Lower lobe of right lung (tissue), 2 donors: Measurements from ENCODE around the gene SMAD4. TPM values are rescaled to one million over a fixed set of nuclear protein-coding genes. Genes with fewer than 3 reads are reported as not detected.
A peak's percentile ranks its signal among the peaks of the same experiment; 100 is the strongest.
"Not testable (repeated sequence)": the region's sequence is repeated elsewhere in the genome, so short reads cannot be mapped to it uniquely, and the experiment has no call there.

Experiments
- ATAC-seq, 2 donors: fragments of 200-7000 bp; cut with Tn5 transposase; one replicate each; pipeline ENCODE4 v1.9.1; 2020 to 2022; ENCODE audit warnings: mild to moderate bottlenecking in 2 of 2, moderate library complexity in 2 of 2
- DNase-seq: peaks from one replicate; pipeline ENCODE4 v3.0.0-alpha.2; 2020
- H3K27ac ChIP-seq: fragments of 200-600 bp; one replicate; pipeline ENCODE4 v1.8.0; 2022
- H3K27me3 ChIP-seq: fragments of 200-600 bp; one replicate; pipeline ENCODE4 v1.8.0; 2022; ENCODE audit warnings: low read depth
- H3K36me3 ChIP-seq: fragments of 200-600 bp; one replicate; pipeline ENCODE4 v1.8.0; 2022; ENCODE audit warnings: mild to moderate bottlenecking
- H3K4me1 ChIP-seq: fragments of 200-600 bp; one replicate; pipeline ENCODE4 v1.8.0; 2022
- H3K4me3 ChIP-seq: fragments of 200-600 bp; one replicate; pipeline ENCODE4 v1.8.0; 2022; ENCODE audit warnings: mild to moderate bottlenecking
- H3K9me3 ChIP-seq: fragments of 200-600 bp; one replicate; pipeline ENCODE4 v1.8.0; 2022
- CTCF ChIP-seq: fragments of 200-600 bp; IDR thresholded peaks from one replicate; pipeline ENCODE4 v1.8.0; 2022; ENCODE audit warnings: antibody characterized with exemption, mild to moderate bottlenecking
- intact Hi-C: fragments of 100-400 bp; cut with DNase I; formaldehyde crosslinking; loops from one replicate; pipeline ENCODE4 v1.11.0; 2022
- total RNA-seq: library from RNA; stranded (reverse); fragmentation: NEBNext Ultra II Directional; extraction: Animal tissue kit (Norgen Biotek cat#: 25700); gene quantifications from one replicate; pipeline ENCODE4 v1.2.1, GENCODE V29; 2021
- donor health status: DM: no; HTN: yes; CAD: no; lungs with severe emphysema.

The SMAD4 gene
- total RNA-seq, 1 donor from 2014 or later = 97.8 TPM

- Histone ChIP-seq H3K27ac (no peak overlapping the region), H3K9me3 (no peaks in the 10 kb centered on the region), H3K4me3 (no peak overlapping the region), H3K36me3 (peaks cover 31% of the 10 kb centered on the region), H3K27me3 (no peaks in the 10 kb centered on the region), H3K4me1 (no peaks in the 10 kb centered on the region)
- no peak for ATAC-seq
- DNase-seq = no peak
- no peak for TF ChIP-seq CTCF
- intact Hi-C loops = no loop called here
Observed at GRCh38 chr18:50987261-50987660, 42.8 kb upstream of the SMAD4 start.

GRCh38 chr18:50989711-50990110, 40.3 kb upstream of the SMAD4 start:
- no peaks in the 10 kb centered on the region for H3K27me3 ChIP-seq

GRCh38 chr18:50992351-50992762, 37.7 kb upstream of the SMAD4 start:
- Histone ChIP-seq H3K4me1 (no peaks in the 10 kb centered on the region), H3K36me3 (peaks cover 1% of the 10 kb centered on the region), H3K4me3 (no peak overlapping the region), H3K27ac (no peak overlapping the region), H3K9me3 (no peaks in the 10 kb centered on the region), H3K27me3 (no peaks in the 10 kb centered on the region)
- intact Hi-C loops = no loop called here
- no peak for TF ChIP-seq CTCF
- ATAC-seq (no peak), DNase-seq (no peak)

More at GRCh38 chr18:50989711-50990110, 40.3 kb upstream of the SMAD4 start:
- intact Hi-C loops = no loop called here
- no peak overlapping the region for H3K4me3 ChIP-seq
- TF ChIP-seq CTCF = no peak
- peaks cover 20% of the 10 kb centered on the region for H3K36me3 ChIP-seq
- no peak overlapping the region for H3K27ac ChIP-seq
- H3K4me1 ChIP-seq = no peaks in the 10 kb centered on the region
- H3K9me3 ChIP-seq = no peaks in the 10 kb centered on the region
- DNase-seq (no peak), ATAC-seq (no peak)

- Histone ChIP-seq H3K27me3 (no peaks in the 10 kb centered on the region), H3K36me3 (no peaks in the 10 kb centered on the region), H3K27ac (no peak overlapping the region), H3K9me3 (no peaks in the 10 kb centered on the region), H3K4me3 (no peak overlapping the region), H3K4me1 (no peaks in the 10 kb centered on the region)
- DNase-seq (no peak), ATAC-seq (no peak)
- no peak for TF ChIP-seq CTCF
- intact Hi-C loops = no loop called here
Observed at GRCh38 chr18:50994031-50994430, 36.0 kb upstream of the SMAD4 start.

- H3K4me1 ChIP-seq, DNase-seq, intact Hi-C loops, H3K4me3 ChIP-seq, H3K36me3 ChIP-seq, H3K9me3 ChIP-seq, ATAC-seq, H3K27ac ChIP-seq, H3K27me3 ChIP-seq: not testable (repeated sequence)
Observed at GRCh38 chr18:51003174-51003573, 26.8 kb upstream of the SMAD4 start.

- Histone ChIP-seq H3K27me3 (no peaks in the 10 kb centered on the region), H3K27ac (no peak overlapping the region), H3K9me3 (no peaks in the 10 kb centered on the region), H3K4me3 (no peak overlapping the region), H3K36me3 (no peaks in the 10 kb centered on the region), H3K4me1 (no peaks in the 10 kb centered on the region)
- no peak for TF ChIP-seq CTCF
- DNase-seq (no peak), ATAC-seq (peak; percentile 51 to 53)
- intact Hi-C loops = no loop called here
Observed at GRCh38 chr18:51006061-51006818, 23.8 kb upstream of the SMAD4 start.
